SK-N-MC (cell line): Measurements from ENCODE around the gene ARL4D.

Source experiments
- EZH2 ChIP-seq: fragments of 200-600 bp; sonication (generic); IDR thresholded peaks from one replicate; pipeline ENCODE4 v1.6.1; 2017; ENCODE audit warnings: antibody characterized with exemption
- POLR2AphosphoS5 ChIP-seq: IDR thresholded peaks from 2 replicates; pipeline ENCODE4 v1.6.1; 2012; ENCODE audit warnings: mild to moderate bottlenecking, low read depth, low read length, borderline replicate concordance

DNA sequence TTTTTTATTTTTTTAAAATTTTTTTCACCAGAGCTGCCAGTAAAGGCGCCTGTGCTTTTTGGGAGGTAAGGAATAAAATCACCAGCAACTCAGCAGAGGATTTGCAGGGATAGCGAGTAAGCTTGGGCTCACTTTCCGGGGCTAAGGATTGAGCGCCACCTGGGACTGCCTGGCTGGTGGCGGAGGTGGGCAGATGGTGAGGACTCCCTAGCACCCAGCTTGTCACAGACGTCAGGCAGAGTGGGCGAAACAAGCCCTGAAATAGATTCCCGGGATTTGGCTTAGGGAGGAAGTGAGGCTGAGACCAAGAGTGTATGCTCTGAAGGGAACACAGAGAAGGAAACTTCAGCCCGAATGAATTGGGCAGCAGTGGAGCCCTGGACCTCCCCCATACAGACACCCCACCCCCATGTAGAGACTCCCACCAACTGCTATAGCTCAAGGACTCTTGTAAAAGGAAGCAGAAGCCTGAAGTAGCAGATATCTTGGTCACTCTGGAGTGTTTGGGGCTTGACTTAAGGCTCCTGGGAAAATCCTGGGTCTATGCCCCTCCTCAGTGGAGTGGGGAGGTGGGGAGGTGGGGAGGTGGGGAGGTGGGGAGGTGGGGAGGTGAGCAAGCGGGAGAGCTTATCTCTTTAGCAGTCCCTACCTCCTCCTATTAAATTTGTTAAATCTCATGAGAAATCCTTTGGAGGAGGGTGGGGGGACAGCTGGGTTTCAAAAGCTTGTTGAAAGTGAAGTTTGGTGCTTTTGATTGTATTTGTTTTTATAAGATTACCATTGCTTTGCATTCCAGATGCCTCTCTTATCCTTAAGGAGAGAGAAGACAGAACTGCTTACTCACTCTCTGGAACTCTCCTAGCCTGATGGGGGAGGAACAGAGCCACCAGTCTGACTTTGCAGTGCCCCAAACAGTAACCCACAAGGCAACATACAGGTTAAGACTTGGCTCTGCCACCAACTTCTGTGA, 8.2 kb downstream of the ARL4D start:
- TF ChIP-seq EZH2, result no peak
- no peak for TF ChIP-seq POLR2AphosphoS5
